Suprapubic skin (tissue), 4 donors: ENCODE results near the gene CACNG8.

Experiments
- CTCF ChIP-seq, 2 donors: fragments of 200-600 bp in 1 of 2; fragments of 450-650 bp in 1 of 2; sonication (generic) in 1 of 2; IDR thresholded peaks; one replicate each; pipeline ENCODE4 v1.5.1; 2016 to 2019; ENCODE audit warnings: antibody characterized with exemption in 2 of 2, mild to moderate bottlenecking in 1 of 2, moderate library complexity in 1 of 2
- EP300 ChIP-seq: sonication (generic); formaldehyde crosslinking; IDR thresholded peaks from one replicate; pipeline ENCODE4 v1.6.1; 2017; ENCODE audit warnings: antibody characterized with exemption
- POLR2A ChIP-seq, 2 donors: fragments of 450-650 bp; IDR thresholded peaks; one replicate each; pipeline ENCODE4 v1.6.1; 2017; ENCODE audit warnings: antibody characterized with exemption in 2 of 2, mild to moderate bottlenecking in 2 of 2, moderate library complexity in 2 of 2
- POLR2AphosphoS5 ChIP-seq, 3 donors: sonication (generic); formaldehyde crosslinking; IDR thresholded peaks; one replicate each; pipeline ENCODE4 v1.6.1; 2017; ENCODE audit warnings: antibody characterized with exemption in 3 of 3

- no peak for TF ChIP-seq CTCF (IDR thresholded peaks at IDR 0.05)
- TF ChIP-seq POLR2A (IDR thresholded peaks at IDR 0.05): no peak
- TF ChIP-seq EP300: no peak
- no peak for TF ChIP-seq POLR2AphosphoS5 (IDR thresholded peaks at IDR 0.05)
Observed at GRCh38 chr19:53978975-53979801, 16.5 kb downstream of the CACNG8 start.
